HCEC 1CT (cell line): ENCODE data around the gene SEMA3E.

Experiments used
- DNase-seq: peaks from one replicate; pipeline ENCODE4 v3.0.0-alpha.2; 2017

SEMA3E gene

DNA sequence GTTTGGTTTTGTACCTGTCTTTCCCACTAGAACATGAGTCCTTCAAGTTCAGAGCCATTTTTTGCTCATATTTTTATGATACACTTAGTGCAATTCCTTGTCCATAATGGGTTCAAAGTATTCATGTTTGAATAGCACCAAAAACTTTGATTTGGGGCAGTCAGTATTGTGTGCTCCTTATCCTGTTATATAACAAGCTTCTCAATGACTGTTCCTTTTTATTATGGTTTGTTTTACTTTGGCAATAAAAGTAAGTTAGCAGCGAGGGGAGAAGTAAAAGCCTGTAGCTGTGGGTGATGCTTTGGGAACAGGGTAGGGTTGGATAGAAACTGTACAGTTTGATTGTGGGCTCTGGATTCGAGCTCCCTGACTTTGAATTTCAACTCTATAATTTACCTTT, 311.9 kb downstream of the SEMA3E start:
- no peak for DNase-seq

DNA sequence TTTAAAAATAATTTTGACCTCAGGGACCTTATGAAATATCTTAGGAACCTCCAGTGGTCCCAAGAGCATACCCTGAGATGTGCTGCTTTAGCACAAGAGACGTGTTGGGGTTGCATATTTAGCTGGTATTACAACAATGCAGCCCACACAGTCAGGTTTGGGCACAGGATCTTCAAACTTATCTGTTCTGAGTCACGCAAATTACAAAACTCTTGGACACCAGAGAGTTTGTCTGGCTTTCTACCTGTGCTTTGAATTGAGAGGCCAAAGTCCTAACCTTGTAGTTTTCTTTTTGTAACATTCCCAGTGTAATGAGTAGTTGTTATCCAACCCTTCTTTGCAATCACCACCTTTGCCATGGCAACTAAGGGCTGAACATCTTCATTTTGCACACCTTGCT, 322.7 kb downstream of the SEMA3E start:
- DNase-seq, result no peak

DNA sequence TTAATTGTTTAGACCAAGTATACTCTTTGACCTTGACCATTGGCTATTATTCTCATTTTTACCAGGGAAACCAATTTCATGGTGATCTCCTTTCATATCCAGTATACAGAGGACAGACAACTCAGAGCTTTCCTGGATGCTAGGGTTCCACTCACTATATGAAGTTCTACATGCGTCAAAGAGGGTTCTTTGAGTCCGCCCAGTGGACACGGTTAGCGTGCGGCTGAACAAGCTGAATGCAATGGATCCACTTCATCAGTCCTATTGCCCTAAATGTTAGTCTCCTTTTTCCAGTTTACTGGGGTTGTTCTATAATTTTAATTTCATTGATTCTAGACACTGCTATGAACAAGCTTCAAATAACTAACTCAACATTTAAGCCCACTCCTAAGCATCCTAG, 323.9 kb downstream of the SEMA3E start:
- DNase-seq, result no peak

DNA sequence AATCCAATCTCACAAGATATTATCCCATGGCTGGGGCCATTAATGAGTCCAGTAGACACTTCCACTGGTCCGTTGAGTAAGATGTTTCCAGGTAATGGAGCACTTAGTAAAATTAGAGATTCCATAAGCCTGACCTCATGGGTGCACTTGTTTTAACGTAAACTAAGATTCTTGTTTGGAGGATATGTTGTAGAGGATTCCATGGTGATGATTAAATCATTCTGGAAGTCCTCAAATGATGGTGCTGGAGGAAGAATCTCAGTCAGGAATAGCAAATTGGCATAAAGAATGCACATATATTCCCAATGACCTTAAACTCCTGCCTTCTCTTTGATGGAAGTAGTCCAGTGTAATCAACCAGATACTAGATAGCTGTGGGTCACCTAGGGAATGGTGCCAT, 324.3 kb downstream of the SEMA3E start:
- no peak for DNase-seq

DNA sequence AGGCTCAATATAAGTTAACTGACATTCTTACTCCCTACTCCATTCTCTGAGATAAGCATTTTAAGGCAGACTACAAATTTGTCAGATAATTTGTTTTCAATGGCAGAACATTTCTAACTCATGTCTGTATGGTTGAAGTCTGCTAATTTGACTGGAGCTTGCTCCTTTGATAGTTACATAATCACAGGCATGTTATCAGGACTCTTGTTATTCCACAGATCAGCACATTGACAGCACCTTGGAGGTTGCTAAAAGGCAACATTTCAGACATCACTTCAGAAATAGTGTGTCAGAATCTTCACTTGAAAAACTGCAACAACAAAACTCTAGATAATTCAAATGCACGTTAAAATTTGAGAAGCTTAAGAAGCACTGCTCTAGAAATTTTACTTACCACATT, 327.9 kb downstream of the SEMA3E start:
- DNase-seq, result no peak

DNA sequence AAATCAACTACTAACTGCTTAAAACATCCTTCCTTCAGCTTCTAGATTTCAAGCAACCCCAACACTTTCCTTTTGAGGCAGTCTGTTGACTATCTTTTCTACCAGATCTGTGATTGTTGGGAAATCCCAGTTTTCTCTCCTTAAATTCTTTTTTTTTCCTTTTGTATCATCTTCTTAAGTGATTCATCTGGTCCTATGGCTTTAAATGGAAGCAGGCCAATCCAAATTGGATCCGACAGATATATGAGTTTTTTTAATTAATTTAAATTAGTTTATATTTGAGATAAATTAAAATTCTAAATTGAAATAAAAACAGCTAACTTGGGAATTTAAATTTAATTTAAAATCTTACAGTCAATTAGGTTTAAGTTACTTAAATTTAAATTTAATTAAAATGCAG, 335.0 kb downstream of the SEMA3E start:
- DNase-seq, result no peak
